ENCODE measurements around the gene HS3ST6. TPM values are rescaled to one million over a fixed set of nuclear protein-coding genes. Genes with fewer than 3 reads are reported as not detected.

Gene HS3ST6
- total and polyA plus RNA-seq, 9 of the 15 experiments (the other 6 are each of a cell fraction or from before 2014, with no cell fraction given): not detected

DNA sequence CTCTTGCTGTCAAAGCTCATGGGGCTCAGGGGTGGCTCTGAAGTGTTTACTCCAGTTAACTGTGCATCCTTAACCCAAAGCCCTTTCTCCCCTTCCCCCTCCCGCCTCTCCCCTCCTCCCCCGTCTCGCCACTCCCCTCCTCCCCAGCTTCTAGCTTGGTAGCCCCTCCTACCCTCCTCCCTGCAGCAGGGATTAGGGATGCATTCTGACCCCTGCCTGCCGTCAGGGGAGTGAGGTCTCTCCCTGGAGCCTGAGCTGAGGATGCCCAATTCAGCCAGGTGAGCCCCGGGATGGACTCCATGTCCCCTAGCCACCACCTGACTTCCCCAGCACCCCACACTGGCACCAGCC lies 1.6 kb downstream of the HS3ST6 start:
- H3K4me2 ChIP-seq (ENCODE audit: insufficient read depth, low read length): no peak overlapping the region
- H2AFZ ChIP-seq (ENCODE audit: low read depth, low read length): no peak overlapping the region
- peaks cover 6 to 71% of the 10 kb centered on the region in 2 experiments; a peak in 4 of 5 replicates for H3K4me1 ChIP-seq (replicated peaks in 1 of 2; ENCODE audit: control insufficient read depth in 2 of 2, insufficient read depth in 2 of 2, low read length in 2 of 2)
- H3K79me2 ChIP-seq (ENCODE audit: control insufficient read depth, insufficient read depth, low read length): no peaks in the 10 kb centered on the region
- 0 out of 2 replicates have a peak, but pooled peaks cover 11% of the 10 kb centered on the region for H4K20me1 ChIP-seq (replicated peaks; ENCODE audit: control insufficient read depth, insufficient read depth, low read length)
- no peaks in the 10 kb centered on the region for H3K9me3 ChIP-seq (replicated peaks; ENCODE audit: control insufficient read depth, insufficient read depth, low read depth, low read length)
- 0% methylated on average over 2 of the region's 5 CpGs for WGBS (ENCODE audit: insufficient coverage, low coverage, missing lambda C conversion rate)
- FAIRE-seq (no peak), DNase-seq (ENCODE audit: extremely low read depth in 1 of 4, low spot score in 3 of 4) (no peak), ATAC-seq (no peak)
- no peak overlapping the region for H3K9ac ChIP-seq (ENCODE audit: insufficient read depth in 1 of 2, low read depth in 2 of 2, low read length in 2 of 2)
- in situ Hi-C loops (cut with MboI) (no loop called here), intact Hi-C loops (cut with micrococcal nuclease) (no loop called here)
- no peaks in the 10 kb centered on the region for H3K36me3 ChIP-seq (ENCODE audit: control insufficient read depth, insufficient read depth, low read length)
- CTCF ChIA-PET (ENCODE audit: low intra/inter-chr PET ratio): no interaction called here
- no peaks in the 10 kb centered on the region for H3K9me1 ChIP-seq (ENCODE audit: control insufficient read depth, insufficient read depth, low read length)
- TF ChIP-seq PTRF (tag; IDR thresholded peaks at IDR 0.05) (no peak), ATF4 (CRISPR knock-in tag; IDR thresholded peaks at IDR 0.05) (no peak), TAF1 (IDR thresholded peaks at IDR 0.05; ENCODE audit: control insufficient read depth, extremely low read depth, insufficient read depth, low read length, severe bottlenecking) (no peak)
- H3K27me3 ChIP-seq (ENCODE audit: control insufficient read depth in 2 of 2, insufficient read depth in 2 of 2, low read length in 2 of 2): peaks cover 22 to 49% of the 10 kb centered on the region in 2 experiments; a peak in 4 of 5 replicates
- no TSS peak for BruUV-seq (replicated peaks)
- H3K4me3 ChIP-seq: no peak overlapping the region
- no peak overlapping the region for H3K27ac ChIP-seq (ENCODE audit: extremely low read depth, low read depth, low read length)
- POLR2A ChIA-PET: interaction anchor here (0.5 to 1.4 kb wide), 4 partner anchors 31 to 343 kb away, joined by 3 to 4 read pairs (median 3); partner anchors contain the start of genes MEIOB and RPS2
